HEK293T (cell line): ENCODE measurements around the gene FOXJ2.

Source experiments
- ARNT ChIP-seq: fragments of 450-650 bp; IDR thresholded peaks from 2 replicates; pipeline ENCODE4 v1.6.1; 2017; ENCODE audit warnings: mild to moderate bottlenecking
- BHLHE40 ChIP-seq: fragments of 450-650 bp; IDR thresholded peaks from 2 replicates; pipeline ENCODE4 v1.6.1; 2016; ENCODE audit warnings: mild to moderate bottlenecking, moderate library complexity, borderline replicate concordance
- CTBP1 ChIP-seq: fragments of 450-650 bp; IDR thresholded peaks from 2 replicates; pipeline ENCODE4 v1.6.1; 2016; ENCODE audit warnings: borderline replicate concordance
- ELF4 ChIP-seq: fragments of 450-650 bp; IDR thresholded peaks from 2 replicates; pipeline ENCODE4 v1.6.1; 2017; ENCODE audit warnings: antibody characterized with exemption
- FOXM1 ChIP-seq: fragments of 450-650 bp; IDR thresholded peaks from 2 replicates; pipeline ENCODE4 v1.6.1; 2017; ENCODE audit warnings: mild to moderate bottlenecking, borderline replicate concordance
- HDGF ChIP-seq: fragments of 450-650 bp; IDR thresholded peaks from 2 replicates; pipeline ENCODE4 v1.6.1; 2017; ENCODE audit warnings: antibody characterized with exemption, borderline replicate concordance
- L3MBTL2 ChIP-seq: fragments of 450-650 bp; conservative IDR thresholded peaks from 2 replicates; pipeline ENCODE4 v1.6.1; 2016; ENCODE audit warnings: mild to moderate bottlenecking
- LEF1 ChIP-seq: fragments of 450-650 bp; IDR thresholded peaks from 2 replicates; pipeline ENCODE4 v1.6.1; 2017; ENCODE audit warnings: mild to moderate bottlenecking, borderline replicate concordance
- NFRKB ChIP-seq: fragments of 450-650 bp; IDR thresholded peaks from 2 replicates; pipeline ENCODE4 v1.6.1; 2016; ENCODE audit warnings: mild to moderate bottlenecking, moderate library complexity
- SP1 ChIP-seq: fragments of 450-650 bp; IDR thresholded peaks from 2 replicates; pipeline ENCODE4 v1.6.1; 2017
- SUZ12 ChIP-seq: fragments of 450-650 bp; IDR thresholded peaks from 2 replicates; pipeline ENCODE4 v1.6.1; 2016; ENCODE audit warnings: mild to moderate bottlenecking
- TARDBP ChIP-seq: fragments of 450-650 bp; IDR thresholded peaks from 2 replicates; pipeline ENCODE4 v1.6.1; 2016
- ZNF384 ChIP-seq: fragments of 450-650 bp; IDR thresholded peaks from 2 replicates; pipeline ENCODE4 v1.6.1; 2016
- TF ChIP-seq, protein P1 (sequence below): fragments of 450-650 bp; IDR thresholded peaks from 2 replicates; pipeline ENCODE4 v1.6.1; 2016

- TF ChIP-seq FOXM1 (no peak), ARNT (no peak), ELF4 (no peak), TARDBP (no peak), L3MBTL2 (no peak), SUZ12 (no peak), ZNF384 (no peak), BHLHE40 (no peak), LEF1 (no peak), NFRKB (no peak), SP1 (no peak), CTBP1 (no peak), HDGF (no peak)
- TF ChIP-seq, protein P1, sequence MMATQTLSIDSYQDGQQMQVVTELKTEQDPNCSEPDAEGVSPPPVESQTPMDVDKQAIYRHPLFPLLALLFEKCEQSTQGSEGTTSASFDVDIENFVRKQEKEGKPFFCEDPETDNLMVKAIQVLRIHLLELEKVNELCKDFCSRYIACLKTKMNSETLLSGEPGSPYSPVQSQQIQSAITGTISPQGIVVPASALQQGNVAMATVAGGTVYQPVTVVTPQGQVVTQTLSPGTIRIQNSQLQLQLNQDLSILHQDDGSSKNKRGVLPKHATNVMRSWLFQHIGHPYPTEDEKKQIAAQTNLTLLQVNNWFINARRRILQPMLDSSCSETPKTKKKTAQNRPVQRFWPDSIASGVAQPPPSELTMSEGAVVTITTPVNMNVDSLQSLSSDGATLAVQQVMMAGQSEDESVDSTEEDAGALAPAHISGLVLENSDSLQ: no peak
Measured at GRCh38 chr12:8057306-8057705, 24.8 kb downstream of the FOXJ2 start.
